ENCODE results near the gene COX7A2L.
"Not testable (repeated sequence)": the region's sequence is repeated elsewhere in the genome, so short reads cannot be mapped to it uniquely, and the experiment has no call there.

COX7A2L gene

DNA sequence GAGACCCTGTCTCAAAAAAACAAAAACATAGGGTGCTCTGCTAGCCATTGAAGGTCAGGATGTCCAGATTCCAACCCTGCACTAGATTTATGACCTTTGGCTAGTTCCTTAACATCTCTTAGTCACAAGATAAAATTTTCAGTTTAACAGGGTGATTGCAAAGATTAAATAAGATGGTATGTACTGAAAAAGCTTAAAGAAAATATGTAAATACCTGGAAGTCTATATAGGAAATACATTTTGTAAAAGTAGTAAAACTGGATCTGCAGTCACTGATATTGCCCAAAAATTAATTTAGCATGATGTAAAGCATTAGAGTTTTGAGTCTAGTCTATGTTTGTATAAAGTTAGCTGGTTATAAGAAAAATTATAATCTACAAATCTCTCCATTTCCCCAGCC lies 5.4 kb upstream of the COX7A2L start:
- DNase-seq = no peak

DNA sequence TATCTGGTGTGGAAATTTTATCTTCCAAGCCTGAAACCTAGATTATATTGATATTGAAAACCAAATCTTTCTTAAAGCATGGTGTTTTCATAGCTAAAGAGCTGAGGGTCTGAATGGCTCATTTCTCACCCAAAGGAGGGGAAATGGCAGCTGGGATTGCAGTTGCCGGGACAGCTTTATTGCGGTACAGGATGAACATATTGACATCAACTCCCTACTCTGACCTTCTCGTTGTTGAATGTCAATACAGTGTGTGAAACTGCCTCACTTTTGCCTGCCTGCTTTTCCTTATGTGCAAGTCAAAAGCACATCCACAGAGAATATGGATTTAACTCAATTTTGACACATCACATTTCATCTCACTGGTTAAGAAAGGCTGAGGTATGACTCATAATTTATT lies 3.6 kb upstream of the COX7A2L start:
- no peak for DNase-seq

DNA sequence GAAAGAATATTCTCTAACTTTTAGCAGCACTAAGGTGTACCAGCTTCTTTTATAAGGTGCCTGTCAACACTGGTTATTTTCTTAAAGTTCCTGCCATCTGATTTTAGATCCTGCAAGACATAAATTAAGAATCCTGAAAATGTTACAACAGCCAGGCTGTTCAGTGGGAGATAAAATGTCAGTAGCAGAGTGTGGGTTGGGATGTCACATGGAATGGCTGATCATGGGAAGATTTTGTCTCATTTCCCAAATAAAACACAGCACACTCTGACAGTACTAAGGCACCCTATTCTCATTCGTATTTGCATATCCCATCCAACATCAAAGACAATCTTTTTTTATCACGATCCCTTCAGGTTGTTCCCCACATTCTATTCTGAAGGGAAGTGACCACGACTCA lies 2.4 kb upstream of the COX7A2L start:
- DNase-seq = no peak

DNA sequence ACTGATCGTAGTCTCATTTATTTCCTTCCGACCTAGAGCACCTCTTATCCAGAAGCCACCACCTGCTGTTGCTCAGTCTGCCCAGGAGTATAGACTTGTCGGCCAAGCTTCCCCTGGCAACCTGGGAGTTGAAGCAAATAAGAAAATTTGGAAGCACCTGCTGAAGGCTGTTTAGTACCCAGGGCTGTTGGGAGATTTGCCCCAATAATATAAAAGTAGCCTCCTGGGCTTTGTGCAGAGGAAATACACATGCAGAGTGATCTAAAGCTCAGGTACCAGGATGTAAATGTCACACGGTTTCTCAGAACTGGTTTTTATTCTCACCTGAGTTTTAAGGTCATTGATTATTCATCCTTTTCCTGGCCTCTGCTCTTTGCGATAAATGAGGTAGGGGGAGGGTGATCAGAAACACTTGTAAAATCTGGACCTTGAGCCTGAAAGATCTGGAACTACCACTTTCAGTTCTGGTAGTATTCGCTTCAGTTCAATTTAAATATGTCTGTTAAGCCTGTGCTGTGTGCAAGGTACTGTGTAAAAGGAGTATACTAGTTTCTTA lies 789 bp upstream of the COX7A2L start:
- DNase-seq = no peak

DNA sequence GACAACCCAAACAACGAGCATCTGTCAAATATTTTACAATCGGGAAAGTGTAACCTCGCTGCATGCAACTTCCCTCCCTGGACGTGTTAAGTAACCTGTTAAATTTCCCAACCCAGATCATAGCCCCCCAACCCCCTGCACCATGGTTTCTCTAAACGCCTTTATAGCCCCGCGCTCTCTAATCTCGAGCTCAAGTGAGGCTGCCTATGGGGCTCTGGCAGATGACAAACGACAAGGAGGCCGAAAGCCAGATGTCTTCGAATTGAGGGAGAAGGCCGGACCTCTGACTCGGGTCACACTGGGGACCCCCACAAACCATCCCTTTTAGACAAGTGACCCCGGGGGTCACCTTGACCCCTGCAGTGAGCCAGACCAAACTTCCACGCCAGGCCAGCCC lies 526 bp downstream of the COX7A2L start:
- DNase-seq = no peak

DNA sequence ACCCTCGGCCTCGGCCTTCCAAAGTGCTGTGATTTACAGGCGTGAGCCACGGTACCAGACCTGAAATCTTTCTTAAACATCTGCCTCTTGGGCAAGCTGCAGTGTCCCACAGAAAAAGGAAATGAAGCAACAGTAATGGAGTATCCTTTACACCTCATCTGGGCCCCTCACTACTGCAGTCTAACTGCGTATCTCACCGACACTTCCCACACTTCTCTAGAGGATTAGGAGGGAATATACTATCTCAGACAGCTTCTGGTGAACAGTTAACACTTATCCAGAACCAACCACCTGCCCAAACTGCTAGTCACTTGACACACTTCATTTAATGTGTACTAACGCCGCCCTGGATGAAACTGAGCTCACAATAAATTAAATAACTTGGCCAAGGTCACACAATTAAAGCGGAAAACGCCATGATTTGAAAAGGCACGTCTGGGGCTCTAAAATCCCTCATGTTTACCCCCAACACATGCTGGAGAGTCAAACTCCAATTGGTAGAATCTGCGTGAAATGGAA lies 993 bp downstream of the COX7A2L start:
- DNase-seq = peak; percentile 8

DNA sequence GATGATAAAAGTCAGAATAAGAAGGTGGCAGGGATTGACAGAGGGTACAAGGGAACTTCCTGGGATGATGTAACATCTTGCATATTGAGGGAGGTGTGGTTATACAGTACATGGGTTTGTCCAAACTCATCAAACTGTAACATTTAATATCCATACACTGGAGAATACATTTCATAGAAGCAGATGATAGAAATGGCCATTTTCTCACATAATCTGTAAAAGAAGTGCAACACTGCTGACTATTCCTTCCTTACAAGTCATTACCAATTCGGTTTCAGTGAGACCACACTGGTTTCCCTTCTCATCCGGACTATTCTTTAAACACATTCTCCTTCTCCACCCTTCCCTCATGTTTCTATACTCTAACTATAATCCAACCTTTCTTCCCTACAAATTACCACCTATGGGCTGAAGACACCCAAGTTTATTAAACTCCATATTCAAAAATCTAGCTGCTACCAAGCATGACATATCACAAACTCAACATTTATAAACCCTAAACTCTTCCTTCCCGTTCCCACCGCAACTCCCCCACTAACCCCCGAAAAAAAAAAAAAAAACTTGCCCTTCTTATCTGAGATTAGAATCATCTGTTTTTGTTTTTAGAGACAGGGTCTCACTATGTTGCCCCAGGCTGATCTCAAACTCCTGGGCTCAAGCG lies 1.6 kb downstream of the COX7A2L start:
- no peak for DNase-seq

DNA sequence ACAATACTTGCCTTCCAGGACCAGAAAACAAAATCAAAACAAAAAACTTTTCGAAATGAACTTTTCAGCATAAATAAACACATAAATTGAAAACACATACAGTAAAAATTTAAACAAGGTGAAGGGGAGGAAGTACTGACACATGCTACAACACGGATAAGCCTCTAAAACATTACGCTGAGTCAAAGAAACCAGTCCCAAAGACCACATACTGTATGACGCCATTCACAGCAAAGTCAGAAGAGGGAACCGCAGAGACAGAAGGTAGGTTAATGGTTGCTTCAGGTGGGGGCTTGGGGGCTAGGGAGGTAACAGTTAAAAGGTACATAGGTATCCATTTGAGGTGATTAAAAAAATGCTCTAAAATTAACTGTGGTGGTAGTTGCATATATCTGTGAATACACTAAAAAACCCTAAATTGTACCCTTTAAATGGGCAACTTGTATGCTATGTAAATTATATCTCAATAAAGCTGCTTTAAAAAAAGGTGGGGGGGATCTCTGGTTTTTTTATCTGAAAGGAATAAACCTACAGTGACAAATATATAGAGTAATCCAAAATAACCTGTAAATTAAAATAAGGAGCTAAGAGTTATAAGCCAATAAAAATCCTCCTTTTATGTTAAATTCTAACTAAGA lies 7.1 kb downstream of the COX7A2L start:
- DNase-seq = no peak

DNA sequence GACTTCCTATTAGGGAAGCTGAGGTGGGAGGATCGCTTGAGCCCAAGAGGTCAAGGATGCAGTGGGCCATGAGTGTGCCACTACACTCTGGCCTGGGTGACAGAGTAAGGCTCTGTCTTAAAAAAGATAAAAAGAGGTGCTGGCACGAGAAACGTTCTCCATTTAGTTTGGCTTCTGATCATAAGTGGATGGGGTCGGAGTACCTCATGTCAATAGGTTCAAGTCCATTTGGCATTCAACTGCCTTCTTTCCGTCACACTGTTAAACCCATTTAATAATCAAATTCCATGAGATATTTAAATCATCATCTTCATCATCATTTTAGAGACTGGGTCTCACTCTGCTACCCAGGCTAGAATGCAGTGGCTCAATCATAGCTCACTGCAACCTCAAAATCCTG lies 9.2 kb downstream of the COX7A2L start:
- DNase-seq = no peak

DNA sequence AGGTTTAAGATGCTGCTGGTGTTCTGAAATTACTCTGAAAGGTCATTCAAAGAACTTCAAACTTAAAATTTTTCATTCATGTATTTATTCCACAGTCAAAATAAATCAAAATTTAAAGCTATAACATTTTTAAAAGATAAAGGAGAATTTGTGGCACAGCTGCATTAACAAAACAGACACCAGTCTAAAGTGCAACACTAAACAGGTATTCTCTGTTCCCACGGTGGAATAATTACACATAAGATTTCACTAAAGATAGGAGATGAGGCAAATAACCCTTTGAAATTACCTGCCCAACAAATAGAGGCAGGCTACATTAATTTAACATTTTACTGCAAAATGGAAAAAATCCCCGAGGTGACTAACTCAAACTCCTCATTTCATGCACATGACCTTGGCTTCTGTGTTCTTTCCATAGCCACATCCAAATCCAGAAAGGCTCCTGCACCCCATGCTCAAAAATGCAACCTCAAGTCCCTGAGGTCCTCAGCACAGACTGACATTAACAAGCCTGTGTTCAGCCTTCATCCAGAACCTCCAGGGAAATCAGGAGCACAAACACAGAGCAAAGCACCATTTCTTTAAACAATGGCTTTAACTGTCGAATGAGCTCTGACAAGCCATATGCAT lies 10.5 kb downstream of the COX7A2L start:
- DNase-seq = no peak

DNA sequence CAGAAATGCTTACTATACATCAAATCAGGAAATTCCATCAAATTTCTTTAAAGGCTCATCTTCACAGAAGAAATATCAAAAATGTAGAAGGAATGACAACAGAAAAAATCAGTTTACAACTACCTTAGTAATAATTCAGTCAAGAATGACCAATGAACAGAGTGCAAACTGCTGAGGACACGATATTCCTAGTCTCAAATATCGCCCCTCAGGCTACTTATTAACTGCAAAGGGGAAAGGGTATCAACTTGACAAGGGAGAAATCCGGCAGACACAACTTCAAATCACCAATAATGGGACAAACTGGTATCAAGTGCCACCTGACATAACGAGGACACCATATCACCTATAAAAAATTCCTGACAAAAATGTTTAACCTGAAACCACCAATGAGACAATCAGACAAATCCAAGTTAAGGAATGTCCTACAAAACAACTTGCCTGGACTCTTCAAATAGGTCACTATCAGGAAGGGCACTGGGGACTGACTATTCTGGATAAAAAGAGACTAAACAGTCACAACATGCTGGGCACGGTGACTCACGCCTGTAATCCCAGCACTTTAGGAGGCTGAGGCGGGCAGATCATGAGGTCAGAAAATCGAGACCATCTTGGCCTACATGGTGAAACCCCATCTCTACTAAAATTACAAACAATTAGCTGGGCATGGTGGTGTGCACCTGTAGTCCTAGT lies 12.8 kb downstream of the COX7A2L start:
- no peak for DNase-seq

DNA sequence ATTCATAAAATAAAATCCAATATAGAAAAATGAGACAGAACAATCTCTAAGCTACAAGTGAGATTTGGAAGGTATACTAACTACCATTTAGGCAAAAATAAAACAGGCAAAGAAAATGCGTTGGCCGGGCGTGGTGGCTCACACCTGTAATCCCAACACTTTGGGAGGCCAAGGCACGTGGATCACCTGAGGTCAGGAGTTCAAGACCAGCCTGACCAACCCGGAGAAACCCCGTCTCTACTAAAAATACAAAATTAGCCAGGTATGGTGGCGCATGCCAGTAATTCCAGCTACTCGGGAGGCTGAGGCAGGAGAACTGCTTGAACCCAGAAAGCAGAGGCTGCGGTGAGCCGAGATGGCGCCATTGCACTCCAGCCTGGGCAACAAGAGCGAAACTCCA lies 13.5 kb downstream of the COX7A2L start:
- DNase-seq = not testable (repeated sequence)

DNA sequence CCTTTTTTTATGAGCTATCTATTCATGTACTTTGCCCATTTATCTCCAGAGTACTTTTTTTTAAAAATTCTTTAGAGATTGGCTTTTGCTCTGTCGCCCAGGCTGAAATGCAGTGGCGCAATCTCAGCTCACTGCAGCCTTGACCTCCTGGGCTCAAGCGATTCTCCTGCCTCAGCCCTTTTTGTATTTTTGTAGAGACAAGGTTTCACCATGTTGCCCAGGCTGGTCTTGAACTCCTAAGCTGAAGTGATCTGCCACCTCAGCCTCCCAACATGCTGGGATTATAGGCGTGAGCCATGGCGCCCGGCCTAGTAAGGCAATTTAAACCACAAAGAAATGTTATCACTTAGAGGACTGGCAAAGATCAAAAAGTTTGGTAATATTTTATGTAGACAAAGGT lies 14.2 kb downstream of the COX7A2L start:
- DNase-seq = not testable (repeated sequence)

DNA sequence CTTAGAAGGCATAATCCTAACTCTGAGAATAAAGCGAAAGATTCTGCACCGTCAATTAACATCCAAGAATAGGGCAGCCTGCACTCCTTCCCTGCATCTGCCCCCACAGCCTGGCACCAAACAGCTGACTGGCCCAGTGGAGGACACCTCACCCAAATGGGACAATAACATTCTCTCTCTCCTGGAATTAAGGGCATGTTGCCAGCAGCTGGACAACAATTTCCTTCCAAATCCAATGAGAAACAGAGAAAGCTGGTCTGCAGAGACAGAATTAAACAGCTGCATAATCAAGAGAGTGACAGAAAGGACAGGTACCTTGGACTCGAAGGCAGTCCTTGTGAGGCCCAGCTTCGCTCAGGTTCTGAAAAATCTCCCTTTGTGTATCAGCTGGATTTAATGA lies 15.0 kb downstream of the COX7A2L start:
- no peak for DNase-seq

DNA sequence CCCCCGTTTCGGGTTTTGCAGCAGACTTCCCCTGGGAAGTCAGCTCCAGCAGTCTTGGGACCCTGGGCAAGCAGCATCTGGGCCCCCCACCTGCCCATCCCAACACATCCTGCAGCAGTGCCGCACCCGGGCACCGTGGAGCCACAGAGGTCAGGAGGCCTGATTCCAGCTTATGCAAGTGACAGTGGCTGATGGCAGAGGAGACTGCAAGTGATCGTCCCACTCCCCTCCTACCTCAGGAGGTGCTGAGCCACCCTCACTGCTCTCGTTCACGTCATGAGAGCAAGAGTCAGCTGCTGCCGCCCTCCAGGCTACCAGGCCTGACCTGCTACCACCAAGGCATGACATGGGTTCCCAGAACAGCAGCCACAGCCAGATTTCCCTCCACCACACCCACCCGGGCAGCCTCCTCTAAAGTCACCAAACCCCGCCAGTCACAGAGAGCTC lies 18.2 kb downstream of the COX7A2L start:
- DNase-seq = no peak

DNA sequence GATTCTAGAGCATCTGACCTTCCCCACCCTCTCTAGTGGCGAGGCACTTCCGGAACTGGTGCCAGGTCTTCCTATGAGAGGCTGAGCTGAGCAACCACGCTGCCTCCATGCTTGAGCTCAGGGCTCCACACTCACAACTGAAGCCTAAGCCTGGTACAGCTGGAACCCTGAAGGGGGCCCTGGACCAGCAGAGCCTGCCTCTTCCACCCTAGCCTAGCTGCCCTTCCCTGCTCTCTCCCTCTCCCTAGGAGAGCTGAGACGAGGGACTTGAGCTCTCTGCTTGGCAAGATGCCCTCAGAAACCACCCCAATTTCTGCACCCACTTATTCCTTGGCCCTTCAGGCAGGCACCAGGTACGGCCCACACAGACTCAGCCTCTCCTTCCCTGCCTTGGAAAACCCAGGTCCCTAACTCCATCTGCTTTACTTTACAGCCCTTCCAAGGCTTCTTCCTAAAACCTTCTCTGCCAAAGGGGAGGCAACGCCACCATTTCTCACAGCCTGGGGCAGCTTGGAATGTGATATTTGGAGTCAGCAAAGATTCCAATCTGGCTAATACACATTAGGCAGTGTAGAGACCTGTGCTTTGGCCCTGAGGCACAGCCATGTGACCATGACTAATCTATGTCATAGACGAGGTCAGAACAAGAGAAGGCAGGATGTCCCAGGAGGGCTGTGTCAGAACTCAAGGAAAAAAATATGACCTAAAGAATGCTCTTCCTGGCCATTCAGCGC lies 18.8 kb downstream of the COX7A2L start:
- no peak for DNase-seq

DNA sequence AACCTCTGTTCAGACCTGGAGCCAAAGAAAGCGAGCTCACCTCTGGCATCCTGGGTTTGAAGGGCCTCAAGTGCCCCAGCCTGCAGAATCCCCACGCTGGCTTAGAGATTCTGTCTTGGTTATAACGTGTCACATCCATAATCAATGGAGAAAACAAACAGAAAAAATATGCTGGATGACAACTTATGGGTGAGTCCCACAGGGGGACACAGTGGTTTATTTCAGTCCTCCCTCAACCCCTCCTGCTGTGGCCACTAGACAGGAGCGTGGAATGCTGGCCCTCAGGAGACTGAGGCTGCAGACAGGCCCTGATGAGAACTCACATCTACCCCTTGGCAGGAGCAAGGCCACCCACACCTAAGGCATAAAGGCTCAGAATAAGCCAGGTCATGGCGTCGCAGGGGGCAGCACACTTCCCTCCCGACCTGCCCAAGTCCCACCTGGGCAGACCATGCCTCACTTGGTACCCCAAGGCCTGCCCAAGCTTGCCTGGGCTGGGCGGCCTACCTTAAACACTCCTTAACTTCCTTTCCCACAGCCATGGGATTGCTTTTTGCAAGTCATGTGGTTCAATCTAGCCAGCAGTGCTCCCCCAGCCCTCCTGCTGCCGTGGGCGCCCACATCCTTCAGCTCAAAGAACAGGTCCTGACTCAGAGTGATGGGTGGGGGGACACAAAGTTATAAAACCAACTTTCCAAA lies 19.9 kb downstream of the COX7A2L start:
- DNase-seq = no peak

DNA sequence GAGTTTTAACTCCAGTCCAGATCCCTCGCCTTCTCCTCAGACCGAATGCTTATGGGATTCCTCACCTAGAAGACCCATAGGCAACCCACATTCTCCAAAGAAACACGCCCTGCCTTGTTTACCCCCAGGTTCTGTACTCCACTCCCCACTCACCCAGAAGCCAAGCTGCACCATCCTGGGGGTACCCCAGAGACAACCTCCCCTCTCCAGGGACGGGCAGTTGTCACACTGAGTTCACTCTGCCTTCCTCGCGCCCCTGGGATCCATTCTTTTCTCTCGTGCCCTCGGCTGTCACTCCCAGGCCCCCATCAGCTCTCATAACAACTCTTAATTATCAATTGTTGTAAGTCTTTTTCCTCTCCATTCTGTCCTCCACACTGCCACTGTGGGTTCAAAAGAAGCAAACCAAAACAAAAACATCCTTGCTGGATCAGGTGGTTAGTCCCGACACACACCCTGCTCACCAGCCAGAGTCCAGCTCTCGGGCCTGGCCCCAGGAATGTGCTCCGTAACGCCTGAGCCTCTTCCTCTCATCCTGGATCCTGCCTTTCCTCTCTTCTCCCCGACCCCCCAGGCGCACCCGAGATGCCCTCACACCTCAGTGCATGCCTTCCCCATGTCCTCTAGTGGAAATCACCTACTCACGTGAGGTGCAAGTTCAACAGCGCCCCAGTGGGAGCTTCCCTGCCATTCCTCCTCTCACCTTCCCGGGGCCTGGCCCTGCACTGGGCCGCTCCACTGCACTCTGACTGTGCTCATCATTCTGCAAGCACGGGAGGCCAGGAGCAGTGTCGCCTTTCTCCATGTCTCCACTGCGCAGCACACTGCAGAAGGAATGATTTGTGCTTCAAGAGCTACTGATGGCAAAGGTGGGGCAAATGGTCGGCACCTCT lies 20.7 kb downstream of the COX7A2L start:
- no peak for DNase-seq

DNA sequence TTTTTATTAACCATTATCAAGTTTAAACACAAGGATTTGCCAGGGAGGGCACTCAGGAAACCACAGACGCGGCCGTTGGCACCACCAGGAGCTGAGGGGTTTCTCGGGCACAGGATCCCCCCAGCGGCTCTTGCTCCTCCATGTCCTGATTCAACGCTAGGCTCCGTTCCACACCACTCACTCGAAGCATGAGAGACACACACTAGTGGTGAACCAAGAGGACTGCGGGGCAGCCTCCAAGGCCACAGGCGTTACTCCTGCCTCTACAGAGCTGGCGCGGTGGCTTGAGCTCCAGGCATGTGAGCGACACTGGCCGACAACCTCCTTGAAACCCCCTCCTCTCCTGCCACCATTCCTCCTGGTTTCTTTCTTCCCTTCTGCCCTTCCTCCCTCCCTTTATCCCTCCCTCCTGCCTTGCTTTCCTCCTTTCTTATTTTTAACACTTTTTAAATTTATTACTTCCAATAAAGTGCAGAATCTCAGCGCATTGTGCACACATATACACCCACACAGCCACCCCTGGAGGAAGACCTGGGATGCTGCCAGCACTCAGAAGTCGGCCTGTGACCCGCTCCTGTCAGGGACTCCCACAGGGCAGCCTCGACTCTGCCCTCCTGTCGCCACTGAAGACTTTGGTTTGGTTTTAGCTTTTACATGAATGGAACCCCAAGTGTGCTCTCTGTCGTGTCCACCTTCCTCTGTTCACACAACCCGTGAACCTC lies 21.7 kb downstream of the COX7A2L start:
- no peak for DNase-seq

DNA sequence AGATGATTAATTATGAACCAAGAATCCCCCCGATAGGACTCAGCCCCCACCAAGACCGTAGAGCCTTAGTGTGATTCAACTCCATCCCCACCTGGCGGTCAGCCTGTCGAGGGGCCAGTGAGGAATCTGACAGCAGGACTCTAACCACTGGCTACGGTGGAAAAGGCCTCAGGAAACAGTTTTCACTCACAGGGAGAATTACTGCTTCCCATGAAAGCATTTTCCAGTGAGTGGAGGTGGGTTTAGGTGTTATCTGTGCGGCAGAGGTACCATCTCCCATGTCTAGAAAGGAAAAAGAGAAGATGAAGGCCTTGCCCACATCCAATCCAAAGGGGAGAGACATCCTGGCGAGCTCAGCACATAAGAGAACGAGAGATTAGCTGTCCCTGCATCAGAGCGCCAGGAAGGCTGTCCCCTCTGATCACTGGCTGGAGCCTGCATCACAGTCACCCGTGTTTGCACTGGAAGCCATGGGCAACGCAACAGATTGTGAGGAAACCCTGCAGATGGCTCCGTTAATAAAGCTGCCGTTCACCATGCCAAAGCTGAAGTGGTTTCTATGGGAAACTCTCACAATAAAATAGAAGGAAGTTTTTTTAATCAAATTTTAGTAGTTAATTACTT lies 22.3 kb downstream of the COX7A2L start:
- DNase-seq = no peak

All from NCI-H774 (cell line).